SU-DHL-6 (cell line): Measurements from ENCODE around the gene PCYT1B.

Experiments used
- CTCF ChIP-seq: fragments of 200-600 bp; sonication (generic); IDR thresholded peaks from one replicate; pipeline ENCODE4 v1.5.1; 2017; ENCODE audit warnings: antibody characterized with exemption, mild to moderate bottlenecking, low read length, moderate library complexity; ENCODE audit not compliant: insufficient read depth, poor library complexity, severe bottlenecking
- EZH2phosphoT487 ChIP-seq: fragments of 200-600 bp; sonication (generic), shearing (Covaris generic); conservative IDR thresholded peaks from 2 replicates; pipeline ENCODE4 v1.6.1; 2018; ENCODE audit warnings: mild to moderate bottlenecking, antibody characterized with exemption, low read length, moderate library complexity, mixed read lengths

GRCh38 chrX:24692305-24692704 is 45.2 kb upstream of the PCYT1B start:
- TF ChIP-seq CTCF (no peak), EZH2phosphoT487 (no peak)
